ENCODE results near the gene EZH2. TPM values are rescaled to one million over a fixed set of nuclear protein-coding genes. Genes with fewer than 3 reads are reported as not detected.

Gene EZH2
- total RNA-seq, 3 donors from 2014 or later (not counting 1 experiment from before 2014, with no cell fraction given) = 33.4 to 42.7 (median 35.8) TPM

- H3K27ac Mint-ChIP-seq = no peak overlapping the region
- H3K27me3 ChIP-seq (ENCODE audit: control insufficient read depth, insufficient read depth, low read length) = no peaks in the 10 kb centered on the region
- H3K9me3 ChIP-seq (ENCODE audit: control insufficient read depth, insufficient read depth, low read length) = no peaks in the 10 kb centered on the region
- H3K4me3 Mint-ChIP-seq = no peak overlapping the region
- peaks cover 9 to 11% of the 10 kb centered on the region in 2 donors for H3K4me1 Mint-ChIP-seq
- no peaks in the 10 kb centered on the region for H3K9me3 Mint-ChIP-seq
- WGBS (ENCODE audit: insufficient coverage) = 100% methylated on average over 4 of the region's 5 CpGs
- no peaks in the 10 kb centered on the region for H3K27me3 Mint-ChIP-seq (ENCODE audit: low read depth in 2 of 2)
- H3K27ac ChIP-seq (ENCODE audit: low read length) = no peak overlapping the region
- TF ChIP-seq CTCF (IDR thresholded peaks at IDR 0.05) = no peak
- H3K4me1 ChIP-seq (ENCODE audit: control insufficient read depth, insufficient read depth, low read length) = no peaks in the 10 kb centered on the region
- intact Hi-C loops (cut with micrococcal nuclease) = no loop called here
- DNase-seq (no peak), ATAC-seq (no peak)
- H3K36me3 ChIP-seq (ENCODE audit: control insufficient read depth, insufficient read depth, low read length) = peaks cover 5% of the 10 kb centered on the region
- peaks cover 3% of the 10 kb centered on the region for H3K36me3 Mint-ChIP-seq
- H3K4me3 ChIP-seq (ENCODE audit: low read length) = no peak overlapping the region
Observed at GRCh38 chr7:148830897-148831692, 53.0 kb downstream of the EZH2 start.

GRCh38 chr7:148828965-148829364, 55.1 kb downstream of the EZH2 start:
- no peak overlapping the region for H3K27ac ChIP-seq (ENCODE audit: low read length)
- intact Hi-C loops (cut with micrococcal nuclease) = no loop called here
- no peak overlapping the region for H3K27ac Mint-ChIP-seq
- no peaks in the 10 kb centered on the region for H3K9me3 Mint-ChIP-seq
- no peak overlapping the region for H3K4me3 Mint-ChIP-seq
- H3K9me3 ChIP-seq (ENCODE audit: control insufficient read depth, insufficient read depth, low read length) = no peaks in the 10 kb centered on the region
- H3K36me3 ChIP-seq (ENCODE audit: control insufficient read depth, insufficient read depth, low read length) = peaks cover 5% of the 10 kb centered on the region
- no peak for TF ChIP-seq CTCF (IDR thresholded peaks at IDR 0.05)
- H3K4me3 ChIP-seq (ENCODE audit: low read length) = no peak overlapping the region
- DNase-seq = no peak
- ATAC-seq = no peak
- H3K4me1 ChIP-seq (ENCODE audit: control insufficient read depth, insufficient read depth, low read length) = no peaks in the 10 kb centered on the region
- no peaks in the 10 kb centered on the region for H3K27me3 ChIP-seq (ENCODE audit: control insufficient read depth, insufficient read depth, low read length)
- peaks cover 7% of the 10 kb centered on the region for H3K36me3 Mint-ChIP-seq
- no CpG with 5 or more reads among the region's 1 CpG for WGBS (ENCODE audit: insufficient coverage)
- no peaks in the 10 kb centered on the region for H3K27me3 Mint-ChIP-seq (ENCODE audit: low read depth in 2 of 2)
- H3K4me1 Mint-ChIP-seq = peaks cover 2 to 3% of the 10 kb centered on the region in 2 donors

GRCh38 chr7:148825338-148825737, 58.8 kb downstream of the EZH2 start:
- Mint-ChIP-seq H3K4me3 (no peak overlapping the region), H3K4me1 (no peaks in the 10 kb centered on the region), H3K27ac (no peak overlapping the region), H3K9me3 (no peaks in the 10 kb centered on the region), H3K27me3 (ENCODE audit: low read depth in 2 of 2) (no peaks in the 10 kb centered on the region), H3K36me3 (peaks cover 7% of the 10 kb centered on the region)
- 100% methylated on average over 3 of the region's 5 CpGs for whole genome bisulfite sequencing (ENCODE audit: insufficient coverage)
- no peaks in the 10 kb centered on the region for H3K4me1 ChIP-seq (ENCODE audit: control insufficient read depth, insufficient read depth, low read length)
- no peak for TF ChIP-seq CTCF (IDR thresholded peaks at IDR 0.05)
- intact Hi-C loops (cut with micrococcal nuclease) = no loop called here
- H3K9me3 ChIP-seq (ENCODE audit: control insufficient read depth, insufficient read depth, low read length) = no peaks in the 10 kb centered on the region
- H3K4me3 ChIP-seq (ENCODE audit: low read length) = no peak overlapping the region
- H3K36me3 ChIP-seq (ENCODE audit: control insufficient read depth, insufficient read depth, low read length) = peaks cover 5% of the 10 kb centered on the region
- ATAC-seq = no peak
- no peak overlapping the region for H3K27ac ChIP-seq (ENCODE audit: low read length)
- no peaks in the 10 kb centered on the region for H3K27me3 ChIP-seq (ENCODE audit: control insufficient read depth, insufficient read depth, low read length)
- DNase-seq = no peak

DNA sequence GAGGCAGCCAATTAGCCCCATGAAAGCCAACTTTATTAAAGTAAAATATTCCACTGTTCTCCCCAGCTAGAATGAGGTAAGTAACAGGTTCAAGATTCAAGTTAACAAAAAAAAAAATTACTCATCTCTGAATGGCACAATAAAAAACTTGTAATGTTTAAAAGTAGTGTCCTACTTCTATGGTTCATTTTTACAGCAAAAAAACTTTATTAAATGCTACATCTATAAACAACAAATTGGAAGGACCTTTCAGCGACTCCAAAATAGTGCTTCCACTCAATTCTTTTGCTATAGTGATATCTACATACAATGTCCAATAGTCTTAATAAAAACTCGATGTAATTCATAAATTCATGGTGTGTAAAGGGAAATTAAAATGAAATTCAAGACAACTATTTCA, 59.2 kb downstream of the EZH2 start:
- H3K9me3 Mint-ChIP-seq = no peaks in the 10 kb centered on the region
- no peaks in the 10 kb centered on the region for H3K4me1 ChIP-seq (ENCODE audit: control insufficient read depth, insufficient read depth, low read length)
- H3K36me3 ChIP-seq (ENCODE audit: control insufficient read depth, insufficient read depth, low read length) = peaks cover 5% of the 10 kb centered on the region
- intact Hi-C loops (cut with micrococcal nuclease) = no loop called here
- H3K27ac Mint-ChIP-seq = no peak overlapping the region
- peaks cover 7% of the 10 kb centered on the region for H3K36me3 Mint-ChIP-seq
- TF ChIP-seq CTCF (IDR thresholded peaks at IDR 0.05) = no peak
- H3K27ac ChIP-seq (ENCODE audit: low read length) = no peak overlapping the region
- 100% methylated on average over 1 of the region's 2 CpGs for WGBS (ENCODE audit: insufficient coverage)
- H3K4me3 Mint-ChIP-seq = no peak overlapping the region
- ATAC-seq = no peak
- no peak for DNase-seq
- H3K9me3 ChIP-seq (ENCODE audit: control insufficient read depth, insufficient read depth, low read length) = no peaks in the 10 kb centered on the region
- H3K27me3 ChIP-seq (ENCODE audit: control insufficient read depth, insufficient read depth, low read length) = no peaks in the 10 kb centered on the region
- H3K4me1 Mint-ChIP-seq = no peaks in the 10 kb centered on the region
- no peaks in the 10 kb centered on the region for H3K27me3 Mint-ChIP-seq (ENCODE audit: low read depth in 2 of 2)
- no peak overlapping the region for H3K4me3 ChIP-seq (ENCODE audit: low read length)
